Activated T-cell treated with anti-CD3 and anti-CD28 coated beads, Interleukin-2, amount 50 U/mL, for 1 hour (primary cell): ENCODE results near the gene TMEM190.
A peak's percentile ranks its signal among the peaks of the same experiment; 100 is the strongest.
"Not testable (repeated sequence)": the region's sequence is repeated elsewhere in the genome, so short reads cannot be mapped to it uniquely, and the experiment has no call there.

Experiments
- DNase-seq: peaks from one replicate; pipeline ENCODE4 v3.0.0-alpha.2; 2020

The TMEM190 gene

GRCh38 chr19:55376241-55376933 lies at the start of gene TMEM190:
TMEM190 (plus strand) TSS chr19:55376826; CDS start chr19:55376854, 28 bp downstream.
- DNase-seq, result no peak

- not testable (repeated sequence) for DNase-seq
These were observed 47.8 kb upstream of the TMEM190 start for GRCh38 chr19:55328774-55329318.

GRCh38 chr19:55329791-55330190 lies 46.8 kb upstream of the TMEM190 start:
- not testable (repeated sequence) for DNase-seq

DNA sequence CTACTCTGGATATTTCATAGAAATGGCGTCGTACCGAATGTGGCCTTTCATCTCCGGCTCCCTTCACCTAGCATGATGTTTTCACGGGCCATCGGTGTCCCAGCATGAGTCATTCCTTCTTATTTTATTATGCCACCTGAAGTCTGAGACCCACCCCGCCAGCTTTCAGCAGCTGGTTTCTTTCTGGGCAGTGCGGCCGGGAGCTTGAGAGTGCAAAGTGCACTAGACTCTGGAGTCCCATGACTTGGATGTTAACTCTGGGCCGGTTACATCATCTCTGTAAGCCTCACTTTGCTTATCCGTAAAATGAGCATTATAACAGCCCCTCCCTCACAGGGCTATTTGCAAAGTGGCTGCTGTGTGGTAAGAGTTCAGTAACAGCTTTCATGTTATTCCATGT lies 42.8 kb upstream of the TMEM190 start:
- DNase-seq, result no peak

- no peak for DNase-seq
These were observed 40.5 kb upstream of the TMEM190 start for GRCh38 chr19:55336101-55336500.

DNA sequence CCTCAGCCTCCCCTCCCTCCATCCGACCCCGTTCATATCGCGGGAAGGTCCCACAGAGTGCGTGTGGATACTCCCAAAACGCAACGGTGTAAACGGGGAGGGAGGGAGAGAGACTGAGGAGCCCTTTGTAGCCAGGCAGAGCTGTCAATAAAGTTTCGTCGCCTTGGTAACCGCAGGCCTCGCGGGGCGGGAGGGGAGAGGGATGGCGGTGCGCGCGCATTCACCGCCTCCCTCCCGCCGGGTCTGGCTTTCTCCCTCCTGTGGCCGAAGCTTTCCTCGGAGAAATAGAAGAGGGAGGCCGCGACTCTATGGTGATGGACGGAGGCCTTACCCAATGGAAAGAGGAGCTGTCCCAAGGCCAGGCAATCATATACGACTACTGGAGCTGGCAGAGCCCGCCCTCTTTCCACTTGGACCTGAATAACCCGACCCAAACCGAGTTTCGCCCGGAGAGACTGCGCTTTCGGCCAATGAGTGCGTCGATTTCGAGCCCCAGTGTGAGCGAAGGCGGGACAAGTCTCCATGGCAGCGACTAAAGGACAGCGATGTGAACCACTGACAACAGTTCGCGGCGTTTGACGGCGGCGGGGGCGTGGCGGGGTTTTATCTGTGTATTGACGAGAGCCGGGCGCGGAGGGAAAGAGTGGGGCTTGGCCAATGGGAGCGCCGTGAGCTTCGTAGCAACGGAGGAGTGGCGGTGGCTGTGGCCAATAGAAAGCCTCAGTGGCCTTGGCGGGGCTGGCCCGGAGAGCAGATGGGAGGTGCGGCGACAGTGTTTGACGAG lies 37.3 kb upstream of the TMEM190 start, which contains the start of gene KMT5C:
TSS of gene KMT5C (plus strand) at position 772 of the 784 bp plus-strand sequence. CDS start 2,061 bp downstream, outside the sequence.
- peak; percentile 100 for DNase-seq

DNA sequence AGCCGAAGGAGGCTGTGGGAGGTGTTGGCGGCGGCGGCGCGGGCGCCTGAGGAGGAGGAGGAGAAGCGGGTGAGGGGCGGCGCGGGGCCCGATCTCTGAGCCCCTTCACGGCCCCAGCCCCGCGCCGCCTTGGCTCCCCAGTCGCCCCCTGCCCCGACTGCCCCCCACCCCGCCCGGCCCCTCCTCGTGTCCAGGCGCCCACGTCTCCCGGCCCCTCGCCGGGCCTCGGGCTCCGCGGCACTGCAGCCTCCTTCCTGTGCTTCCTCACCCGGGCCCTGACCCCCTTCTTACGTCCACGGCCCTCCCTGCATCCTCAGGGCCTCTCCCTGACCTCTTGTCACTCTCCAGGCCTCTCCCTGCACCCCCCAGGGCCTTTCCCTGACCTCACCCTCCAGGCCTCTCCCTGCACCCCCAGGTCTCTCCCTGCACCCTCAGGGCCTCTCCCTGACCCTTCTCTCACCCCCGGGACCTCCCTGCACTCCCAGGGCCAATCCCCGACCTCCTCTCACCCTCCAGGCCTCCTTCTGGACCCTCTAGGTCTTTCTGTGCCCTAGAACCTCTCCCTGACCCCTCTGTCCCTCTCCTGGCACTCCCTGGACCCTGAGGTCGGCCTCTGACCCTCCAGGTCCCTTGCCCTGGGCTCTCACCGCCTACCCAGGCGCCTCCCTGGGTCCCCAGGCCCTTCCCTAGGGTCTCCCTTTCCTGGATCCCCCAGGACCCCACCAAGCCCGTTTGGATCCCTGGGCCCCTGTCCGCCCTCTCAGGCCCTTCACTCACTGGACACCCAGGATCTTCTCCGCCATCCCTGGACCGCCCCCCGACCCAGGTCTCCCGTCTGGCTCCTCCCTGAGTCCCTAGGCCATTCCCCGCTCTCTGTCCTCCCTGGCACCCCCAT lies 36.5 kb upstream of the TMEM190 start:
- DNase-seq, result no peak

DNA sequence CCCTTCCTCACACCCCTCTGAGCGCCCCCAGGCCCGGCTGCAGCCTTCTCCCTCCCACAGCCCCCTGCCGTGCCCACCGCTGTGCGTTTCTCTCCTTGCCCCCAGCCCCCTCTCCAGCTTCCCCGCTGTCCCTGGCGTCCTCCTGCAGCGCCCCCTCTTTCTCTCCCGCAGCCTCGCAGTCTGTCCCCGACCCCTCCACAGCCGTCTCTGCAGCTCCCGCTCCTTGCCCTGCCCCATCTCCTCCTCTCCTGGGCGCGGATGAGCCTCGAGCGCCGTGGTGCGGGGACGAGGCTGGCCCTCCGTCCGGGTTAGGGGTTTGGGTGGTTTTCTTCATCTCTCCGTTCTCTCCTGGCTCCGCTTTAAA lies 35.9 kb upstream of the TMEM190 start:
- peak; percentile 33 for DNase-seq

- peak; percentile 51 for DNase-seq
These were observed 35.4 kb upstream of the TMEM190 start for GRCh38 chr19:55341171-55341588.

DNA sequence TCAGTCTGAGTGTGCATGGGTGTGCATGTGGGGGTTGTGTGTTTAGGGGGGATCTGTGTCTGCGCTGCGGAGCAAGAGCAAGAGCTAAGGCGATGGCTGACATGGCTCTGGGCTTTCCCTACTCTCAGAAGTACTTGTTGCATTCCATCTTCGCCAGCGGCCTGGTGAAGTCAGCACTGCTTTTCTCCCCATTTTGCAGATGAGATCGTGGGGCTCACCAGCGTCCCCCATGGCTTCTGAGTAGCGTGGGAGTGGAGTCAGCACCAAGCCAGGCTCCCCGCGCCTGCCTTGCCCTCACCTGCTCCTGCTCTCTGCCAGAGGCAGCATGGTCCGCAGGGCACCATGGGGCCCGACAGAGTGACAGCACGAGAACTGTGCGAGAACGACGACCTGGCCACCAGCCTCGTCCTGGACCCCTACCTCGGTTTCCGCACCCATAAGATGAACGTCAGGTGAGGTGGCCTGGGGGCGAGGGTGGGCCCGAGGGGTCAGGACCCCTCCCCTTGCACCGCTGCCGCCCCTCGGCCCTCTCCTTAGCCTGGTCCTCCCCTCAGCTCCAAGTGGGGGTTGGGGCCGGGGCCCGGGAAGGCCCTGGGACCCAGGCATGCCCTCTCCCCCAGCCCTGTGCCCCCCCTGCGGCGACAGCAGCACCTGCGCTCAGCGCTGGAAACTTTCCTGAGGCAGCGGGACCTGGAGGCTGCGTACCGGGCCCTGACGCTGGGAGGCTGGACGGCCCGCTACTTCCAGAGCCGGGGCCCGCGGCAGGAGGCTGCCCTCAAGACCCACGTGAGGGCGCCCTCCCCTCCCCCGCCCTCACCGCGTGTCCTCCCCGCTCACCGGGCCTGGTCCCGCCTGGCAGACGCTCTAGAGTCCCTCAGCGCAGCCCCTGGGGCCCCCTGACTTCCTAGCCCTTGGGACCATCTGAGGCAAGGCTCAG lies 34.8 kb upstream of the TMEM190 start:
- DNase-seq, result no peak

DNA sequence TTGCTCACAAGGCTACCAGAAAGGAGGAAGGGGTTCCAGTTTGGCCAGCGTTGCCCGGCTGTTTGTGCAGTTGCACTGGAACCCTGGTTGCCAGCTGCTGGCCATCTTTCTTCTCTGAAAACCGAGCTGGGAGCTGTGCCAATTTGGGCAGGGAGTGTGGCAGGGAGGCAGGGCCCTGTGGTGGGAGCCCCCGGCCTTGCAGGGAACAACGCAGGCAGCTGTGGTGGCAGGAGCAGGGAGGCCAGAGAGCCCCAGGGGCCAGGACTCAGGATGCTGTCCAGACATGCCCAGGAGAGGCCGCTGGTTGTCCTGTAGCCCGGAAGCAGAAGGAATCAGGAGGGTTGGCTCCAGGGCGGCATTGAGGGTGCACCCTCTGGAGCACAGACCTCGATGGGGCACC lies 32.2 kb upstream of the TMEM190 start:
- no peak for DNase-seq

- DNase-seq, result no peak
These were observed 31.4 kb upstream of the TMEM190 start for GRCh38 chr19:55345101-55345817.

DNA sequence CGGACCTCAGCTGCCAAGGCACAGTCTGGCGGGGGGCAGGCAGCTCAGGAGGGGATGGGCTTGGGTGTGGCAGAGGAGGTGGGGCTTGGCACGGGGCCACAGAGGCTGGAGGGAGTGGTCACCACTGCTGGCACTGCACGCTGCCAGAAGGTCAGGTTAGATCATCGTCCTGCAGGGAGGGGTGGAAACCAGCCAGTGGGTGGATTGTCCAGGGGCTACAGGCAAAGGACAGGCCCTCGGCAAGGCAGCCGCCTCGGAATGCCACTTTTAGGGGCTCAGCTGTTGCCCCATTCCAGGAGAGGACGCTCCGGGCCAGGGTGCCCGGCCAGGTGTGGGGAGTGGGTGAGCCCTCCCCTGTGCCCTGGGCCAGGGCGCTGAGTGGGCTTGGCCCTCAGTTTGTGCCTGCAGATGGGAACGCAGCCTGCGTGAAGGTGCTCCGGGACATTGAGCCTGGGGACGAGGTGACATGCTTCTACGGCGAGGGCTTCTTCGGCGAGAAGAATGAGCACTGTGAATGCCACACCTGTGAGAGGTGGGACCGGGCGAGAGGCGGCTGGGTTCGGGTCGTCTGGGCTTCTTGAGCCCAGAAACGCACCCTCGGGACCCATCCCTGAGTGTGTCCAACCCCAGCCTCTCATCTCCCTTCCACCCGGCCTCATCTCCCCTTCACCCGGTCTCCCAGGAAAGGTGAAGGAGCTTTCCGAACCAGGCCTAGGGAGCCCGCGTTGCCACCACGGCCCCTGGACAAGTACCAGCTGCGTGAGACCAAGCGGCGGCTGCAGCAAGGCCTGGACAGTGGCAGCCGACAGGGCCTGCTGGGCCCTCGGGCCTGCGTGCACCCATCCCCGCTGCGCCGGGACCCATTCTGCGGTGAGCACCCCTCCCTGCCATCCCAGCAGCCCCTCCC lies 30.6 kb upstream of the TMEM190 start:
- DNase-seq, result no peak

GRCh38 chr19:55346725-55347441 lies 29.7 kb upstream of the TMEM190 start:
- no peak for DNase-seq

GRCh38 chr19:55347442-55348009 lies 29.1 kb upstream of the TMEM190 start:
- no peak for DNase-seq

DNA sequence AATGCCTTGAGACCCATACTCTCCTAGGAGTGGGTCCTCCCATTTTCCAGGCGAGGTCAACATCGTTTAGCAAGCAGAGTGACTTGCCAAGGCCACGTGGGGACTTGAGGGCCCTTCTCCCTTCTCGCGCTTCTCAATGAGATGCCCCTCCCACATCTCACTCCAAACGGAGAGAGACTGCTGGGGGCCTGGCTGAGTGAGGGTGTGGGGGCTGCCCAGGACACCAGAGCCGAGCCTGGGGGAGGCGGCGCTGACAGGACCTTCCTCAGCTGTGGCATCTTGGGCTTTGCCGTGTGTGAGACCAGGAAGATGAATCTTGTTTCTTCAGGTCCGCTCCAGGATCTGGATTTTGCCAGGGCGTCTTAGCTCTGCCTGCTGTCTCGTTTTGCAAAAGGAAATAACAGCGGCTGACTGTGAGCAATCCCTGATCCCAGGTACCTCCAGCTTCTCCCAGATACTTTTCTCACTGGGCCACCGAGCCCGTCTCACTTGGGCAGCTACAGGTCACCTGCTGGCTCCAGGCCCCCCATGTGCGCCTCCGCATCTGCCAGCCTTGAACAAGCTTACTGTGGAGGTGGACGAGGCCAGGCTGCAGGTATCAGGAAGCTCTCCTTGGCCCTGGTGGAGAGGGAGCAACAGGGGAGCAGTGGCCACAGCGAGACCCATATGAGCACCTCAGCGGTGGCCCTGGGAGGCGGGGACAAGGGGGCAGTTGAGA lies 28.1 kb upstream of the TMEM190 start:
- DNase-seq, result no peak

DNA sequence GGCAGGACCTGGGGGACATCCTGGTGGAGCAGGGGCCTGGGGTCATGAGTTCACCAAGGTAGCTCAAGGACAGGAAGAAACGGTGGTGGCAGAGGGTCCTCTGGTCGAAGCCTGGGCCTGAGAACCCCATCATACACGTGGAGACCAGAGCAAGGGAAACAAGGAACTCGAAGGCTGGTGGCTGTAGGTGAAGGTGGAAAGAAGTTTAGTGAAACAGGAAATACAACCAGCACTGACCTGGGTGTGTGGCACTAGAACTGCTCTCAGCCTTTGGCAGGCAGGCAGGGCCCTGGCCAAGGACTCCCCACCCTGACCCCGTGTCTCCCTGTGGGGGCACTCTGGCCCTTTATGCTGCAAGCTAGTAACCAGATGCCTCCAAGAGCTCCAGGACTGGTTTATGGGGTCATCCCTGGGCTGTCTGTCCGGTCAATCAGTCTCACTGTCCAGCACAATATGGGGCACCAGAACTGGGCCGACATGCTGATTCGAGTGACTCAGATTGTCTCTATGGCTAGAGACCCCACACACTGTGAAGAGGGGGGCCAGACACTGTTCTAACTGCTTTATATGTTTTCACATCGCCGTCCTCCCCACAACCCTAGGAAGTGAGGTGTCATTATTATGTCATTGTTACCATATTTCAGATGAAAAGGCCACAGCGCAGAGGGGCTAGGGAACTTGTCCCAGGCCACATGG lies 25.9 kb upstream of the TMEM190 start:
- DNase-seq, result no peak

GRCh38 chr19:55352040-55352439 lies 24.6 kb upstream of the TMEM190 start:
- no peak for DNase-seq
